GM10248 (cell line): ENCODE data around the gene NR1H3.

Experiments used
- CTCF ChIA-PET: fragments of 300-600 bp; sonication (Branson Sonifier 250); formaldehyde crosslinking; extraction: SDS; loops from one replicate; lab custom pipeline; 2021; ENCODE audit warnings: antibody characterized with exemption; lab: Yijun Ruan, JAX
- POLR2A ChIA-PET: fragments of 350-650 bp; sonication (Branson Sonifier 250); formaldehyde crosslinking; extraction: SDS; loops from one replicate; lab custom pipeline; 2020; ENCODE audit warnings: antibody characterized with exemption; lab: Yijun Ruan, JAX
- DNase-seq: peaks from one replicate; pipeline ENCODE4 v3.0.0; 2012; ENCODE audit errors: extremely low spot score
- TF ChIP-seq, protein P1 (sequence below): IDR thresholded peaks from 2 replicates; pipeline ENCODE4 v1.5.1; 2012; ENCODE audit warnings: mild to moderate bottlenecking, low read depth; ENCODE audit errors: extremely low read depth, missing control alignments, control extremely low read depth

The NR1H3 gene

DNA sequence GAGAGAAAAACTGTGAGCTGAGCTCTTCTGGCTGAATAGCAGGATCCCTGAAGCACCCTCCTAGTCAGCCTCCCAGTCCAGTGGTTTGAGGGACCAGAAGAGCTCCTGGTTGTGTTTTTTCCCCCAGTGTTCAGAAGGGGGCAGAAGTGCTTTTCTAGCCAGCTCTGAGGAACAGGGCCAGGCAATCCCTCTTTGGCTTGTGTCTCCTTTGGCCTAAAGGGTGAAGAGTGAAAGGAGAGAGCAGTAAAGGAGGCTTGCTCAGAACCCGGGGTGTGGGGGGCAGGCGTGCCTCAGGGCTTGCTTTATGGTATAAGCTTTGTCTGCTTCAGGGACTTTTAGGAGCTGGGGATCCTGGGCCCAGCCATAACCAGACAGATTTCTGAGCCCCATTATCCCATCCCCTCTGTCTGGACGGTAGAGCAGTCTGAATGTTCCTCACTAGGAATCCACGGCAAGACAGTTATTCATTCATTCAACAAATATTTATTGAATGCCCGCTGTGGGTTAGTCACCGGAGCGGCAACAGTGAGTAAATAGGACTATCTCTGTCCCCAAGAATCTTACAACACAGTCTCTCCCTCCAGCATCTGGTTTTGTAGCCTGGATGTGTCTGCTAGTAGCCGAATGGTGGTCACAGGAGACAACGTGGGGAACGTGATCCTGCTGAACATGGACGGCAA is 23.7 kb upstream of the NR1H3 start:
- ChIA-PET CTCF (interaction anchor here (0.8 to 6.9 kb wide), 11 partner anchors 10 to 179 kb away, joined by 3 to 28 read pairs (median 3); partner anchors contain the start of genes ACP2 and MADD), POLR2A (interaction anchor here (0.5 kb wide), 1 partner anchor 183 kb away, joined by 3 read pairs; no protein-coding TSS in a partner anchor)
- DNase-seq = no peak
- TF ChIP-seq, protein P1, sequence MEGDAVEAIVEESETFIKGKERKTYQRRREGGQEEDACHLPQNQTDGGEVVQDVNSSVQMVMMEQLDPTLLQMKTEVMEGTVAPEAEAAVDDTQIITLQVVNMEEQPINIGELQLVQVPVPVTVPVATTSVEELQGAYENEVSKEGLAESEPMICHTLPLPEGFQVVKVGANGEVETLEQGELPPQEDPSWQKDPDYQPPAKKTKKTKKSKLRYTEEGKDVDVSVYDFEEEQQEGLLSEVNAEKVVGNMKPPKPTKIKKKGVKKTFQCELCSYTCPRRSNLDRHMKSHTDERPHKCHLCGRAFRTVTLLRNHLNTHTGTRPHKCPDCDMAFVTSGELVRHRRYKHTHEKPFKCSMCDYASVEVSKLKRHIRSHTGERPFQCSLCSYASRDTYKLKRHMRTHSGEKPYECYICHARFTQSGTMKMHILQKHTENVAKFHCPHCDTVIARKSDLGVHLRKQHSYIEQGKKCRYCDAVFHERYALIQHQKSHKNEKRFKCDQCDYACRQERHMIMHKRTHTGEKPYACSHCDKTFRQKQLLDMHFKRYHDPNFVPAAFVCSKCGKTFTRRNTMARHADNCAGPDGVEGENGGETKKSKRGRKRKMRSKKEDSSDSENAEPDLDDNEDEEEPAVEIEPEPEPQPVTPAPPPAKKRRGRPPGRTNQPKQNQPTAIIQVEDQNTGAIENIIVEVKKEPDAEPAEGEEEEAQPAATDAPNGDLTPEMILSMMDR = no peak

DNA sequence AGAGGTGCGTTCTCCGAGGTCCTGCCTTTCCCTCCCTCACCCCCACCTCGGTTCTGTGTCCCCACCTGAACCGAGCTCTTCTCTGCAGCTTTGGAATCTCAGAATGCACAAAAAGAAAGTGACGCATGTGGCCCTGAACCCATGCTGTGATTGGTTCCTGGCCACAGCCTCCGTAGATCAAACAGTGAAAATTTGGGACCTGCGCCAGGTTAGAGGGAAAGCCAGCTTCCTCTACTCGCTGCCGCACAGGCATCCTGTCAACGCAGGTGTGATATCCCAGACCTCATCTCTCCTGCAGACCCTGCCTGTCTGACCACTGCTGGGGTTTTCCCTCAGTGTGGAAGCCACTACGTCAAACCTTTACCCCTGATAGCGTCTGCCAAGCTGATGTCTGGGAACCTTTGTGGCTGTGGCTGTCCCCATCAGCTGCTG is 23.1 kb upstream of the NR1H3 start:
- POLR2A ChIA-PET = no interaction called here
- TF ChIP-seq, protein P1 = no peak
- CTCF ChIA-PET = interaction anchor here (0.8 to 6.9 kb wide), 12 partner anchors 9 to 359 kb away, joined by 3 to 28 read pairs (median 3); partner anchors contain the start of genes ACP2, DDB2 and MADD
- no peak for DNase-seq

DNA sequence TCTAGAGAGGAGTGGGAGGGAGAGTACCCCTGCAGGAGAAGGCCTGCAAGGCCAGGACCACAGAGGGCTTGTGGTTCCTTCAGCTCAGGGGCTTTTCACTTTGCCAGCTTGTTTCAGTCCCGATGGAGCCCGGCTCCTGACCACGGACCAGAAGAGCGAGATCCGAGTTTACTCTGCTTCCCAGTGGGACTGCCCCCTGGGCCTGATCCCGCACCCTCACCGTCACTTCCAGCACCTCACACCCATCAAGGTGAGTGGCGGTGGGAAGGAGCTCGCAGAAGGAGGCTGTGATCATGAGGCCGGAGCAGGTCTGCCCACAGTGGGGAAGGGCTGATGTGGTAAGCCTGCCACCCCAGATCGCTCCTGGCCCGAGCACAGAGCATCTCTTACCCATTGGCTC is 22.6 kb upstream of the NR1H3 start:
- no peak for DNase-seq
- ChIA-PET CTCF (interaction anchor here (0.8 to 6.9 kb wide), 10 partner anchors 13 to 360 kb away, joined by 3 to 28 read pairs (median 3); partner anchors contain the start of genes ACP2, DDB2 and MADD), POLR2A (interaction anchor here (2.1 kb wide), 1 partner anchor 14 kb away, joined by 7 read pairs; the partner anchor contains the start of gene ACP2)
- TF ChIP-seq, protein P1 = no peak

DNA sequence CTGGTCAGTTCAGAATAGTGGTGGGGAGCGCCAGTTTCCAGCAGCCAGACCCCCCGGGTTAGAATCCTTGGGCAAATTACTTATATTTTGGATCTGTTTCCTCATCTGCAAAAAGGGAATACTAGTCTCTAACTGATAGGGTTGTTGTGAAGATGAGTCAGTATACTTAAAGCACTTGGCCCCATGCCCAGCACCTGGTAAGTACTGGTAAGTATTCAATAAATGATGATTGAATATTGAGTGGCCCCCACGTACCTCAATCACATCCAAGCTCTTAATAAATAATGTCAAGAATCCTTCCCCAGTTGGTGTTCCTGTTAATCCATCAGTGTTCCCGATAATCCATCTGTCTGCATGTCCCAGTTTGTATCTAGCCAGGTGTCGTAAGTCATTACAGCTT is 21.3 kb upstream of the NR1H3 start:
- ChIA-PET CTCF (interaction anchor here (1.2 to 6.9 kb wide), 5 partner anchors 8 to 92 kb away, joined by 3 to 28 read pairs (median 3); partner anchors contain the start of gene DDB2), POLR2A (interaction anchor here (0.5 to 2.1 kb wide), 4 partner anchors 7 to 70 kb away, joined by 3 to 7 read pairs (median 4); partner anchors contain the start of gene ACP2)
- no peak for DNase-seq
- TF ChIP-seq, protein P1 = no peak

DNA sequence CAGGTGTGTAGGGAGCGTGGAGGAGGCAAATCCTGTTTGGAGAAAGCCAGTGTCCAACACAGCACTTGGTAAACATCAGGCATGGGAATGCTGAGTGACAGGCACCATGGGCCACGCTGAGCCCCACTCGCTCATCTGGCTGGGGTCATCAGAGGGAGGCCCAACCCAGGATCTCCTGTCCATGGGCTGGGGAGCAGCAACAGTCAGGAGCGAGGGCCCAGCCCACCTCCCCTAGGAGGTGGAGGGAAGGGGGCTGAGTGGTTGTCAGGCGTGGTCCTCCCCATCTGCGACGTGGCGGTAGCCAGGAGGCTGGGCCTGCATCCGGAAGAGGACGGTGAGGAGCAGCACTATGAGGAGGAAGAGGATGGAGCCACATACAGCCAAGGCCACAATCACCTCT is 17.9 kb upstream of the NR1H3 start:
- CTCF ChIA-PET = interaction anchor here (0.6 to 6.9 kb wide), 6 partner anchors 12 to 707 kb away, joined by 3 to 28 read pairs (median 4); no protein-coding TSS in a partner anchor
- TF ChIP-seq, protein P1 = no peak
- POLR2A ChIA-PET = interaction anchor here (1.7 kb wide), 1 partner anchor 9 kb away, joined by 6 read pairs; the partner anchor contains the start of gene ACP2
- no peak for DNase-seq

DNA sequence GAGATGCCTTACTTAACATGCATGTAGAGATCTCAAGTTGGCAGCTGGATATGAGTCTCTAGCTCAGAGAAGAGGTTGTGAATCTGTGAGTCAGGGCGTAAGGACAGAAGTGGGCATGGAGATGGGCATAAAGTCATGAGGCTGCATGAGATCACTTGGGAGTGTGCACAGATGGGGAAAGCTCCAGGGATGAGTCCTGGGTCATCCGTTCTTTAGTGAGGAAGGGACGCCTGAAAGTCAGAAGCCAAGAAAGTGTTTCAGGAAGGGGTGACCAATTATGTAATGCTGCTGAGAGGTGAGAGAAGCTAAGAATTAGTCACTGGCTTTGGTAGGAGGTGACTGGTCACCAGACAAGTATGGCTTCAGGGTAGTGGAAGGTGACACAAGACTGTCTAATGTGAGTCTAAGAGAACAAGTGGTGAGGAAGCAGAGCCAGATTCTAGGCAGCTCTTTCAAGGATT is 15.9 kb upstream of the NR1H3 start:
- CTCF ChIA-PET = interaction anchor here (1.6 to 4.6 kb wide), 5 partner anchors 8 to 171 kb away, joined by 5 to 32 read pairs (median 7); partner anchors contain the start of genes DDB2 and NR1H3
- DNase-seq = no peak
- TF ChIP-seq, protein P1 = no peak
- POLR2A ChIA-PET = no interaction called here
